Fibroblast of lung (primary cell): ENCODE data around the gene OPTN.

Experiments
- CTCF ChIP-seq, 2 donors: IDR thresholded peaks in 1 of 2; conservative IDR thresholded peaks in 1 of 2; 1 replicate in 1 of 2; 2 replicates in 1 of 2; pipeline ENCODE4 v1.5.1; 2011 to 2012; ENCODE audit warnings: low read length in 2 of 2, control low read depth in 1 of 2, inconsistent platforms in 1 of 2, low read depth in 1 of 2, mild to moderate bottlenecking in 1 of 2
- EZH2 ChIP-seq: IDR thresholded peaks from 2 replicates; pipeline ENCODE4 v1.5.1; 2012; ENCODE audit warnings: low read length, control low read depth, mild to moderate bottlenecking; ENCODE audit errors: missing control alignments

- TF ChIP-seq CTCF (conservative IDR thresholded peaks at IDR 0.05 in 1 of 2, IDR thresholded peaks at IDR 0.05 in 1 of 2; ENCODE audit: low read depth in 1 of 2, low read length in 2 of 2): no peak
- TF ChIP-seq EZH2: no peak
Measured at GRCh38 chr10:13087986-13088618, 11.9 kb upstream of the OPTN start.
